BLaER1 treated with 17β-estradiol and CSF1 and Interleukin-3, amounts not matched to agents 10 nM and 100 nM (cell line): ENCODE results near the gene HMCN1.
"Not testable (repeated sequence)": the region's sequence is repeated elsewhere in the genome, so short reads cannot be mapped to it uniquely, and the experiment has no call there.

Source experiments
- H3K27ac ChIP-seq, 11 experiments: shearing (Covaris generic); formaldehyde crosslinking; 2 replicates each; pipeline ENCODE4 v1.8.1; 2022
- H3K27me3 ChIP-seq, 11 experiments: shearing (Covaris generic); formaldehyde crosslinking; 2 replicates each; pipeline ENCODE4 v1.8.1; 2022
- H3K36me3 ChIP-seq, 11 experiments: shearing (Covaris generic); formaldehyde crosslinking; 2 replicates each; pipeline ENCODE4 v1.8.1; 2022
- H3K4me1 ChIP-seq, 10 experiments: shearing (Covaris generic); formaldehyde crosslinking; 2 replicates each; pipeline ENCODE4 v1.8.1; 2022
- H3K4me2 ChIP-seq, 11 experiments: shearing (Covaris generic); formaldehyde crosslinking; 2 replicates each; pipeline ENCODE4 v1.8.1; 2022
- H3K4me3 ChIP-seq, 10 experiments: shearing (Covaris generic); formaldehyde crosslinking; 2 replicates each; pipeline ENCODE4 v1.8.1; 2022
- H3K9ac ChIP-seq, 11 experiments: shearing (Covaris generic); formaldehyde crosslinking; 2 replicates each; pipeline ENCODE4 v1.8.1; 2022
- H3K9me3 ChIP-seq, 11 experiments: shearing (Covaris generic); formaldehyde crosslinking; replicated peaks in 1 of 11; 2 replicates each; pipeline ENCODE4 v1.8.1; 2022
- H4K20me1 ChIP-seq, 11 experiments: shearing (Covaris generic); formaldehyde crosslinking; 2 replicates each; pipeline ENCODE4 v1.8.1; 2022
- Cebpa-rat ChIP-seq, 11 experiments: shearing (Covaris generic); IDR thresholded peaks; 2 replicates each; pipeline ENCODE4 v1.8.1; 2022

The HMCN1 gene

DNA sequence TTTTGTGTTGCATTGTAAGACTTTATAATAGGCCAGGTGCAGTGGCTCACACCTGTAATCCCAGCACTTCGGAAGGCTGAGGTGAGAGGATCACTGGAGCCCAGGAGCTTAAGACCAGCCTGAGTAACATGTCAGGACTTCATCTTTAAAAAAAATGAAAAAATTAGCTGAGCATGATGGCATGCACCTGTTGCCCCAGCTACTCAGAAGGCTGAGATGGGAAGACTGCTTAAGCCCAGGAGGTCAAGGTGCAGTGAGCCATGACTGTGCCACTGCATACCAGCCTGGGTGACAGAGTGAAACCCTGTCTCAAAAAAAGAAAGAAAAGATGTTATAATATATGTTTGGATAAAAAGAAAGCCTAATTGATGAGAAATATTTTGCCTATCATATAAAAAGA lies 34.9 kb downstream of the HMCN1 start:
- no peak overlapping the region for H3K9ac ChIP-seq
- no peaks in the 10 kb centered on the region for H4K20me1 ChIP-seq
- no peaks in the 10 kb centered on the region for H3K27me3 ChIP-seq
- H3K27ac ChIP-seq = no peak overlapping the region
- H3K4me3 ChIP-seq = no peak overlapping the region
- no peaks in the 10 kb centered on the region for H3K36me3 ChIP-seq
- no peaks in the 10 kb centered on the region for H3K4me1 ChIP-seq
- H3K9me3 ChIP-seq = no peaks in the 10 kb centered on the region
- no peak overlapping the region for H3K4me2 ChIP-seq
- no peak for TF ChIP-seq Cebpa-rat (IDR thresholded peaks at IDR 0.05)

DNA sequence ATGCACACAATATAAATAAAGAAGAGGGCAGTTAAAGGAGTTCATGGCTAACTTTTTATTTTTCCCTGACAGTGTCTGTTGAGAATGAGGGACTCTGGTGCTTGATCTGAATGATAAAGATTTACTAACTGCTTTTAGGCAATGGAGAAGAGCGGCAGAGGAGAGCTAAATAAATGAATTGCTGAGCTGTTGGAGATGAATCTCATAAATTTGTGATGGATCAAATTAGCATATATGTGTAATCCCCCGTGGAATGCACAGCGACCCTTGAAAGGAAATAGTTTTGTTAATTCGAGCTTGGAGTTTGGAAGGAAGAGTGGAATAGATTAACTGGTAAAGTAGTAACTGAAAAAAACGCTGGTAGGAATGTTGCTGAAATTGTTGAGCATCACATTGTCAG lies 40.2 kb downstream of the HMCN1 start:
- H3K9me3 ChIP-seq = no peaks in the 10 kb centered on the region
- no peak overlapping the region for H3K27ac ChIP-seq
- no peak for TF ChIP-seq Cebpa-rat (IDR thresholded peaks at IDR 0.05)
- H3K4me3 ChIP-seq = no peak overlapping the region
- no peaks in the 10 kb centered on the region for H3K27me3 ChIP-seq
- H3K9ac ChIP-seq = no peak overlapping the region
- H3K36me3 ChIP-seq = no peaks in the 10 kb centered on the region
- no peak overlapping the region for H3K4me2 ChIP-seq
- no peaks in the 10 kb centered on the region for H3K4me1 ChIP-seq
- H4K20me1 ChIP-seq = no peaks in the 10 kb centered on the region

DNA sequence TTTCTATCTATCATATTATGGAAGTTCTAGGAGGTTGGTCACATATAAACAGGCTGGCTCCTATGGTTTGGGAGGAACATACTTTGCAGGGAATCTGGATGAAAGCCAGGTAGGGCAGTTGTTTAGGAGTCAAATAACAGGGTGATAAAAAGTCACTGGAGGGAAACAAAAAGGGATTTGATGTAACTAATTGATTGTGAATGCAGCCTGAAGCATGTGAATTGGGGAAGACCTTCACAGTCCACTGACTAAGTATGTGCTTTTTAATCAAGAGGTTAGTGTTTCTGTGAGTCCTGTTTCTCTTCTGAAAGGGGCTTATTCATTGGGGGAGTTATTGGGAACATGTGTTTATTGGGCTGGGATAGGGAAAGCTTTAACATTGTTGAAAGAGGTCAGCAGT lies 41.3 kb downstream of the HMCN1 start:
- no peak overlapping the region for H3K4me2 ChIP-seq
- H3K36me3 ChIP-seq = no peaks in the 10 kb centered on the region
- H3K9me3 ChIP-seq = no peaks in the 10 kb centered on the region
- no peak overlapping the region for H3K27ac ChIP-seq
- no peaks in the 10 kb centered on the region for H3K4me1 ChIP-seq
- no peaks in the 10 kb centered on the region for H3K27me3 ChIP-seq
- TF ChIP-seq Cebpa-rat (IDR thresholded peaks at IDR 0.05) = no peak
- H4K20me1 ChIP-seq = no peaks in the 10 kb centered on the region
- H3K4me3 ChIP-seq = no peak overlapping the region
- H3K9ac ChIP-seq = no peak overlapping the region

DNA sequence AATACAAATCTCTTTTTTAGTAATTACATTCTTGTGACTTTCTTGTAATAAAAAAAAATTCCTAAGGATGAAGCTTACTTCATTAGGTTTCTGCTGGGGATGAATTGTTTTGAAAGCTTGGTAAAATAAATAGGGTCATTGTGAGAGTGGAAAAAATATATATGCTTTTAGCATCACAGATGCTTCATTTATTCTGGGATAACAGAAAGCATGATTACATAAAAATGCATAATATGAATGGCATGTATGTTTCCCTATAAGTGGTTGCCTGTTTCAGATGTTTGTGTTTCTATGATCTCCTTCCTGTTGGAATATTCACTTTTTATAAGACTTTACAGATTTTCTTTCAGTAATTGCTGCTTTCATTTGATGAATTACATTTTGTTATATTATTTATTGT lies 42.3 kb downstream of the HMCN1 start:
- H3K4me3 ChIP-seq = no peak overlapping the region
- no peaks in the 10 kb centered on the region for H4K20me1 ChIP-seq
- no peaks in the 10 kb centered on the region for H3K36me3 ChIP-seq
- H3K4me2 ChIP-seq = no peak overlapping the region
- H3K9ac ChIP-seq = no peak overlapping the region
- H3K27ac ChIP-seq = no peak overlapping the region
- no peaks in the 10 kb centered on the region for H3K4me1 ChIP-seq
- no peaks in the 10 kb centered on the region for H3K27me3 ChIP-seq
- H3K9me3 ChIP-seq = no peaks in the 10 kb centered on the region
- no peak for TF ChIP-seq Cebpa-rat (IDR thresholded peaks at IDR 0.05)

DNA sequence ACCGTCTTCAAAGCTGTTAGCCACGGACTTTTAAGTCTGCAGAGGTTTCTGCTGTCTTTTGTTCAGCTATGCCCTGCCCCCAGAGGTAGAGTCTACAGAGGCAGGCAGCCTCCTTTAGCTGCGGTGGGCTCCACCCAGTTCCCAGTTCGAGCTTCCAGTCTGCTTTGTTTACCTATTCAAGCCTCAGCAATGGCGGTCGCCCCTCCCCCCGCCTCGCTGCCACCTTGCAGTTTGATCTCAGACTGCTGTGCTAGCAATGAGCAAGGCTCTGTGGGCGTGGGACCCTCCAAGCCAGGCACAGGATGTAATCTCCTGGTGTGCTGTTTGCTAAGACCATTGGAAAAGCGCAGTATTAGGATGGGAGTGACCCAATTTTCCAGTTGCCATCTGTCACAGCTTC lies 49.7 kb downstream of the HMCN1 start:
- H3K4me2 ChIP-seq, H3K27me3 ChIP-seq, H3K4me3 ChIP-seq, H4K20me1 ChIP-seq, H3K27ac ChIP-seq, H3K36me3 ChIP-seq, H3K4me1 ChIP-seq, H3K9ac ChIP-seq: not testable (repeated sequence)
- H3K9me3 ChIP-seq = peaks cover 0 to 10% (median 6%) of the 10 kb centered on the region in 11 experiments; a peak in 9 of 22 replicates

DNA sequence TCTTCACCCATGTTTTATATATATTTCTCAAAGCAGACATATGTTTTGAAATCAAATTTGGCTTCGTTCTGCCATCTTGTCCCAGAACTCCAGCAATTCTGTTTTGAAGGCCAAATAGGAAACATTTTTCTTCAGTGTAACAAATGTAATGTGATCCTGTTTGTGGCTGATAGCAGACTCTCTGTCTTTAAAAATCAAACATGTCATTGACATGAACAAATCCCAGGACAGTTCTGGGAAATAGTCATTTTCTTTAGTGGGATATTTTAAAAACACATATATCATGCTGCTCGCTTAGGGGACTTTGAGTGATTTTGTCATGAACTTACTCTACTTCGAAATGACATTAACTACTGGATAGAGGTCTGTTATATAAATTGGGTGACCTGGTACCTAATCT lies 51.4 kb downstream of the HMCN1 start:
- Histone ChIP-seq H3K27me3 (no peaks in the 10 kb centered on the region), H3K4me1 (no peaks in the 10 kb centered on the region), H3K9me3 (peaks cover 0 to 10% (median 6%) of the 10 kb centered on the region in 11 experiments; a peak in 9 of 22 replicates), H4K20me1 (no peaks in the 10 kb centered on the region), H3K36me3 (no peaks in the 10 kb centered on the region), H3K27ac (no peak overlapping the region), H3K9ac (no peak overlapping the region), H3K4me3 (no peak overlapping the region), H3K4me2 (no peak overlapping the region)
- TF ChIP-seq Cebpa-rat (IDR thresholded peaks at IDR 0.05) = no peak

DNA sequence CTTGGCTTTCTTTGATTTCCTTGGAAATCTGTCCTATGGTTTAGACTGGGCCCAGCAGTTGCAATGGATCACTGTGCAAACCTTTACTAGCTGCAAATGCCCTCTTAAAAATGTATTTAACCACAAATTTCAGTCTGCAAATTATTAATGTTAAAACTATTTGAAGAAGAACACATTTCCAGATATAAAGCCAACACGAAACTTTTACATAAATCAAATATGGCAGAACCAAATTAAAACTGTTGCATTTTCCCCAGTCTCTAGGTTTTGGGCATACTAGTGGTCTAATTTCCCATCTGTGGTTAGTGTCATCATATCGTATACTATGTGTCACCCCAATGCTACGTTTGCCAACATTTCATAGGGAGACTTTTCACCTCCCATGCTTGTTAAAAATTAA lies 52.3 kb downstream of the HMCN1 start:
- Histone ChIP-seq H3K9me3 (peaks cover 0 to 10% (median 6%) of the 10 kb centered on the region in 11 experiments; a peak in 9 of 22 replicates), H3K27me3 (no peaks in the 10 kb centered on the region), H3K4me1 (no peaks in the 10 kb centered on the region), H4K20me1 (no peaks in the 10 kb centered on the region), H3K4me2 (no peak overlapping the region), H3K36me3 (no peaks in the 10 kb centered on the region), H3K9ac (no peak overlapping the region), H3K4me3 (no peak overlapping the region), H3K27ac (no peak overlapping the region)
- no peak for TF ChIP-seq Cebpa-rat (IDR thresholded peaks at IDR 0.05)

DNA sequence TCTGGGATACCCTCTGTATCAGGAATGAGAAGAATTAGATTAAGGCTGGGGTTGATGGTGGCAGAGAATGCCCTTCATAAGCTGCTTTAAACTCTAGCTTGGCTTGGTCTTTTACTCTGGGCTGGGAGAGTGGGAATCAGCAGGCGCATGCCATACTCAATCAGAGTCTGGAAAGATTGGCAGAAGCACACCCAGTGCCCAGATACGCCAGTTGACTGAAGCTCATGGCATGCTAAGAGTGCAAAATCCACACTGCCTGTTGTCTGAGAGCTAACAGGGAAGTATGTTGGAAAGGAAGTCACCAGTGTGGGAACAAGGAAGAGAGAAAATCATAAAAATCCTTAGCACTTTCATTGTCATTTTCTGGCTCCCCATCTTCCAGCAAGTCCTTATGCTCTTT lies 53.0 kb downstream of the HMCN1 start:
- Histone ChIP-seq H4K20me1 (no peaks in the 10 kb centered on the region), H3K9me3 (peaks cover 0 to 10% (median 6%) of the 10 kb centered on the region in 11 experiments; a peak in 9 of 22 replicates), H3K9ac (no peak overlapping the region), H3K36me3 (no peaks in the 10 kb centered on the region), H3K4me3 (no peak overlapping the region), H3K27ac (no peak overlapping the region), H3K4me1 (no peaks in the 10 kb centered on the region), H3K4me2 (no peak overlapping the region), H3K27me3 (no peaks in the 10 kb centered on the region)
- no peak for TF ChIP-seq Cebpa-rat (IDR thresholded peaks at IDR 0.05)

DNA sequence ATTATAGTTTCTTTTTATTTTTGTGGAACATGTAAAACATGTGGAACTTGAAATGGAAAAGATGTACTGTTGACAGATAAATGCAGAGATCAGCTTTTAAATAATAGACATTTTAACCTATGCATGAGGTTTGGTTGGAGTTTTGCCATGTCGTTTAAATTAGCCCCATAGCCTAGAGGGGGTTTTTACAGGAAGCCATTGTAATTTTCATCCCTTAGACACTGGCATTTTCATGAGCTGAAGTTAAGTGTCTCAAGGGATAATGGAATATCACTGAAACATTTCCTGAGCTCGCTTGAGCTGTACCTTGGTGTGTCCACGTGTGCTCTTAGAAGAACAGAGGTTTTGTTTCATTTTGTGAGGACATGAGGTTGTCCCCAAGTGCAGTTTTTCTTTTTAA lies 54.2 kb downstream of the HMCN1 start:
- no peaks in the 10 kb centered on the region for H4K20me1 ChIP-seq
- peaks cover 0 to 10% (median 6%) of the 10 kb centered on the region in 11 experiments; a peak in 9 of 22 replicates for H3K9me3 ChIP-seq
- H3K27ac ChIP-seq = no peak overlapping the region
- H3K4me3 ChIP-seq = no peak overlapping the region
- no peak for TF ChIP-seq Cebpa-rat (IDR thresholded peaks at IDR 0.05)
- no peak overlapping the region for H3K4me2 ChIP-seq
- no peaks in the 10 kb centered on the region for H3K4me1 ChIP-seq
- no peaks in the 10 kb centered on the region for H3K27me3 ChIP-seq
- H3K9ac ChIP-seq = no peak overlapping the region
- H3K36me3 ChIP-seq = no peaks in the 10 kb centered on the region

DNA sequence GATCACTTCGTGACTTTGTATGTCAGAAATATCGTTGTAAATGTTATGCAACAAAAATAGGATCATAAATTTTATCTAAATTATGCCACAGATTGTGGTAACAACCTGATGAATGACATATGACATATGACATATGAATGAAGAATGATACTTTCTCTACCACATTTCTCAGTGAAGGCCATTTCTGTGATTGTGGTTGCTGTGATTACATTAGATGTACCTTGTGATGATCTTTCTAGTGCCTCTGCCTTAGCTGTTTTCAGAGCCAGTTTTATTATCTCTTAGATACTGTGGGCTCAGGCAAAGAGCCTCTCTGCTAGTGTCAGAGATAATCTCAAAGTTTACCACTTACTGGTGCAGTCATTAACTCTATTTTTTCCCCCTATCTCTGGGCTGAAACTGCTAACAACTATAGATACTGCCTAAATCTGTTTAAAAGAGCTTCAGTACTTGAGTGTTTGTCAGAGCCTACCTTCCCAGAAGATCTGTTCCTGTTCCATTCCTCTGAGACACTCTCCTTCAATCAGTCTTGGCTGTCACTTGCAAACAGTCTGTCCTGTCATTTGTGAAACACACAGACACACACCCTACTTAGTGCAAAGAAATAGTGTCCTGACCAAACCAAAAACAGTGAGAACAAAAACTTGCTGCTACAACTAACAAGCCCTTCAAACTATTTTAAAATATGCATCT lies 55.5 kb downstream of the HMCN1 start:
- Histone ChIP-seq H3K4me1 (no peaks in the 10 kb centered on the region), H3K36me3 (no peaks in the 10 kb centered on the region), H3K27me3 (no peaks in the 10 kb centered on the region), H3K4me3 (no peak overlapping the region), H3K27ac (no peak overlapping the region), H3K9me3 (no peaks in the 10 kb centered on the region; a peak in 1 of 22 replicates), H3K4me2 (no peak overlapping the region), H4K20me1 (no peaks in the 10 kb centered on the region), H3K9ac (no peak overlapping the region)
- no peak for TF ChIP-seq Cebpa-rat (IDR thresholded peaks at IDR 0.05)
